ENCODE results near the gene EFNB3.

EFNB3 gene

DNA sequence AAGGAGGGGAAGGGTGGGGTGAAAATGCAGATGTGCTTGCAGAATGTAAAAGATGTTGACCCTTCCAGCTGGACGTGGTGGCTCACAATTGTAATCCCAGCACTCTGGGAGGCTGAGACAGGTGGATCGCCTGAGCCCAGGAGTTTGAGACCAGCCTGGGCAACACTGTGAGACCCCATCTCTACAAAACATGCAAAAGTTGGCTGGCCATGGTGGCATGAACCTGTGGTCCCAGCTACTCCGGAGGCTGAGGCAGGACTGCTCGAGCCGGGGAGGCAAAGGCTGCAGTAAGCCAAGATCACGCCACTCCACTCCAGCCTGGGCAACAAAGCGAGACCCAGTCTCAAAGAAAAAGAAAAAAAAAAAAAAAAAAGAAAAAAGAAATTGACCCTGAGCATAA is 36.5 kb upstream of the EFNB3 start:
- H3K4me1 ChIP-seq (ENCODE audit: control insufficient read depth in 2 of 2, insufficient read depth in 1 of 2, low read depth in 1 of 2, low read length in 2 of 2): no peaks in the 10 kb centered on the region
- no peak overlapping the region for H2AFZ ChIP-seq (ENCODE audit: low read length)
- peak overlapping the region; percentile 31 for H3K23ac ChIP-seq (ENCODE audit: low read depth, low read length, poor library complexity)
- H2BK120ac ChIP-seq (ENCODE audit: low read depth, low read length): no peak overlapping the region
- H2AK5ac ChIP-seq (ENCODE audit: low read depth, low read length): no peak overlapping the region
- peaks cover 34 to 87% of the 10 kb centered on the region in 2 donors for H3K36me3 ChIP-seq (replicated peaks in 1 of 2; ENCODE audit: control insufficient read depth in 2 of 2, insufficient read depth in 2 of 2, low read length in 2 of 2)
- H4K91ac ChIP-seq (ENCODE audit: low read depth, low read length, poor library complexity): no peak overlapping the region
- no peak overlapping the region for H2BK15ac ChIP-seq (ENCODE audit: low read length)
- no peak overlapping the region for H3K27ac ChIP-seq (replicated peaks; ENCODE audit: low read length)
- no peak overlapping the region for H3K9ac ChIP-seq (ENCODE audit: low read depth, low read length, poor library complexity)
- H4K8ac ChIP-seq (ENCODE audit: low read depth, low read length): no peak overlapping the region
- no peak overlapping the region for H3K18ac ChIP-seq (ENCODE audit: low read length)
- H3K4ac ChIP-seq (ENCODE audit: low read length): no peak overlapping the region
- no CpG with 5 or more reads among the region's 7 CpGs for WGBS, 2 donors (ENCODE audit: extremely low coverage in 2 of 2, insufficient read length in 2 of 2, insufficient replicate concordance in 1 of 2)
- no peak overlapping the region for H2BK12ac ChIP-seq (ENCODE audit: low read length)
- H3K4me2 ChIP-seq (ENCODE audit: insufficient read depth, low read length, poor library complexity, severe bottlenecking): no peak overlapping the region
- H3K27me3 ChIP-seq (ENCODE audit: control insufficient read depth in 3 of 3, insufficient read depth in 3 of 3, low read depth in 1 of 3, low read length in 3 of 3): no peaks in the 10 kb centered on the region
- no peak overlapping the region for H2BK5ac ChIP-seq (ENCODE audit: low read length)
- H3K9me3 ChIP-seq (replicated peaks in 1 of 2; ENCODE audit: control insufficient read depth in 2 of 2, insufficient read depth in 1 of 2, low read depth in 1 of 2, low read length in 2 of 2): peaks cover 3 to 5% of the 10 kb centered on the region in 2 donors
- no peak for DNase-seq (ENCODE audit: low spot score)
- no peak overlapping the region for H3K4me3 ChIP-seq (ENCODE audit: low read length in 2 of 2)
- no peaks in the 10 kb centered on the region for H3K79me1 ChIP-seq (ENCODE audit: low read depth, low read length)
- no peak overlapping the region for H3K14ac ChIP-seq (ENCODE audit: low read length)

- Histone ChIP-seq H2BK12ac (ENCODE audit: low read length) (no peak overlapping the region), H3K79me1 (ENCODE audit: low read depth, low read length) (peaks cover 4% of the 10 kb centered on the region), H3K4me2 (ENCODE audit: insufficient read depth, low read length, poor library complexity, severe bottlenecking) (no peak overlapping the region), H3K23ac (ENCODE audit: low read depth, low read length, poor library complexity) (no peak overlapping the region), H3K9ac (ENCODE audit: low read depth, low read length, poor library complexity) (no peak overlapping the region), H3K14ac (ENCODE audit: low read length) (no peak overlapping the region), H2AFZ (ENCODE audit: low read length) (no peak overlapping the region), H3K36me3 (replicated peaks in 1 of 2; ENCODE audit: control insufficient read depth in 2 of 2, insufficient read depth in 2 of 2, low read length in 2 of 2) (peaks cover 46 to 94% of the 10 kb centered on the region in 2 donors), H4K8ac (ENCODE audit: low read depth, low read length) (no peak overlapping the region), H2BK15ac (ENCODE audit: low read length) (no peak overlapping the region), H3K4me3 (ENCODE audit: low read length in 2 of 2) (no peak overlapping the region), H3K4me1 (ENCODE audit: control insufficient read depth in 2 of 2, insufficient read depth in 1 of 2, low read depth in 1 of 2, low read length in 2 of 2) (peaks cover 0 to 8% of the 10 kb centered on the region in 2 donors), H3K4ac (ENCODE audit: low read length) (no peak overlapping the region), H3K9me3 (replicated peaks in 1 of 2; ENCODE audit: control insufficient read depth in 2 of 2, insufficient read depth in 1 of 2, low read depth in 1 of 2, low read length in 2 of 2) (peaks cover 16 to 29% of the 10 kb centered on the region in 2 donors), H4K91ac (ENCODE audit: low read depth, low read length, poor library complexity) (no peak overlapping the region), H3K27me3 (ENCODE audit: control insufficient read depth in 3 of 3, insufficient read depth in 3 of 3, low read depth in 1 of 3, low read length in 3 of 3) (no peaks in the 10 kb centered on the region), H3K27ac (replicated peaks; ENCODE audit: low read length) (no peak overlapping the region), H2BK5ac (ENCODE audit: low read length) (no peak overlapping the region), H3K18ac (ENCODE audit: low read length) (no peak overlapping the region), H2AK5ac (ENCODE audit: low read depth, low read length) (no peak overlapping the region), H2BK120ac (ENCODE audit: low read depth, low read length) (no peak overlapping the region)
- no peak for DNase-seq (ENCODE audit: low spot score)
- no CpG with 5 or more reads among the region's 2 CpGs for WGBS, 2 donors (ENCODE audit: extremely low coverage in 2 of 2, insufficient read length in 2 of 2, insufficient replicate concordance in 1 of 2)
Measured at GRCh38 chr17:7673239-7673638, 31.8 kb upstream of the EFNB3 start.

- Histone ChIP-seq H3K27ac (replicated peaks; ENCODE audit: low read length) (no peak overlapping the region), H3K27me3 (ENCODE audit: control insufficient read depth in 3 of 3, insufficient read depth in 3 of 3, low read depth in 1 of 3, low read length in 3 of 3) (no peaks in the 10 kb centered on the region), H2BK120ac (ENCODE audit: low read depth, low read length) (no peak overlapping the region), H3K36me3 (replicated peaks in 1 of 2; ENCODE audit: control insufficient read depth in 2 of 2, insufficient read depth in 2 of 2, low read length in 2 of 2) (peaks cover 35 to 84% of the 10 kb centered on the region in 2 donors), H4K91ac (ENCODE audit: low read depth, low read length, poor library complexity) (no peak overlapping the region), H3K9me3 (replicated peaks in 1 of 2; ENCODE audit: control insufficient read depth in 2 of 2, insufficient read depth in 1 of 2, low read depth in 1 of 2, low read length in 2 of 2) (peaks cover 16 to 29% of the 10 kb centered on the region in 2 donors), H3K4me1 (ENCODE audit: control insufficient read depth in 2 of 2, insufficient read depth in 1 of 2, low read depth in 1 of 2, low read length in 2 of 2) (peaks cover 0 to 8% of the 10 kb centered on the region in 2 donors), H3K4me2 (ENCODE audit: insufficient read depth, low read length, poor library complexity, severe bottlenecking) (no peak overlapping the region), H3K79me1 (ENCODE audit: low read depth, low read length) (peaks cover 6% of the 10 kb centered on the region), H3K4me3 (ENCODE audit: low read length in 2 of 2) (no peak overlapping the region), H3K18ac (ENCODE audit: low read length) (no peak overlapping the region), H3K4ac (ENCODE audit: low read length) (no peak overlapping the region), H2AFZ (ENCODE audit: low read length) (no peak overlapping the region), H2AK5ac (ENCODE audit: low read depth, low read length) (no peak overlapping the region), H3K9ac (ENCODE audit: low read depth, low read length, poor library complexity) (no peak overlapping the region), H2BK5ac (ENCODE audit: low read length) (no peak overlapping the region), H2BK12ac (ENCODE audit: low read length) (no peak overlapping the region), H3K14ac (ENCODE audit: low read length) (no peak overlapping the region), H4K8ac (ENCODE audit: low read depth, low read length) (no peak overlapping the region), H3K23ac (ENCODE audit: low read depth, low read length, poor library complexity) (no peak overlapping the region), H2BK15ac (ENCODE audit: low read length) (no peak overlapping the region)
- no peak for DNase-seq (ENCODE audit: low spot score)
- WGBS, 2 donors (ENCODE audit: extremely low coverage in 2 of 2, insufficient read length in 2 of 2, insufficient replicate concordance in 1 of 2): no CpG with 5 or more reads among the region's 14 CpGs
Measured at GRCh38 chr17:7674934-7675333, 30.1 kb upstream of the EFNB3 start.

GRCh38 chr17:7676533-7676932 is 28.5 kb upstream of the EFNB3 start:
- no peak overlapping the region for H3K23ac ChIP-seq (ENCODE audit: low read depth, low read length, poor library complexity)

More at GRCh38 chr17:7676533-7676932, 28.5 kb upstream of the EFNB3 start:
- peaks cover 29 to 72% of the 10 kb centered on the region in 2 donors for H3K36me3 ChIP-seq (replicated peaks in 1 of 2; ENCODE audit: control insufficient read depth in 2 of 2, insufficient read depth in 2 of 2, low read length in 2 of 2)
- no peak overlapping the region for H2BK12ac ChIP-seq (ENCODE audit: low read length)
- no peak overlapping the region for H3K14ac ChIP-seq (ENCODE audit: low read length)
- H3K9me3 ChIP-seq (replicated peaks in 1 of 2; ENCODE audit: control insufficient read depth in 2 of 2, insufficient read depth in 1 of 2, low read depth in 1 of 2, low read length in 2 of 2): peaks cover 16 to 29% of the 10 kb centered on the region in 2 donors
- H3K4me2 ChIP-seq (ENCODE audit: insufficient read depth, low read length, poor library complexity, severe bottlenecking): no peak overlapping the region
- H2BK5ac ChIP-seq (ENCODE audit: low read length): no peak overlapping the region
- H2BK120ac ChIP-seq (ENCODE audit: low read depth, low read length): no peak overlapping the region
- H4K8ac ChIP-seq (ENCODE audit: low read depth, low read length): no peak overlapping the region
- no peak for DNase-seq (ENCODE audit: low spot score)
- H3K18ac ChIP-seq (ENCODE audit: low read length): no peak overlapping the region
- H2BK15ac ChIP-seq (ENCODE audit: low read length): no peak overlapping the region
- WGBS, 2 donors (ENCODE audit: extremely low coverage in 2 of 2, insufficient read length in 2 of 2, insufficient replicate concordance in 1 of 2): no CpG with 5 or more reads among the region's 5 CpGs
- no peak overlapping the region for H3K4ac ChIP-seq (ENCODE audit: low read length)
- H3K27ac ChIP-seq (replicated peaks; ENCODE audit: low read length): no peak overlapping the region
- no peak overlapping the region for H3K9ac ChIP-seq (ENCODE audit: low read depth, low read length, poor library complexity)
- H3K79me1 ChIP-seq (ENCODE audit: low read depth, low read length): peaks cover 6% of the 10 kb centered on the region
- H2AFZ ChIP-seq (ENCODE audit: low read length): no peak overlapping the region
- H3K4me1 ChIP-seq (ENCODE audit: control insufficient read depth in 2 of 2, insufficient read depth in 1 of 2, low read depth in 1 of 2, low read length in 2 of 2): peaks cover 0 to 8% of the 10 kb centered on the region in 2 donors
- no peaks in the 10 kb centered on the region for H3K27me3 ChIP-seq (ENCODE audit: control insufficient read depth in 3 of 3, insufficient read depth in 3 of 3, low read depth in 1 of 3, low read length in 3 of 3)
- no peak overlapping the region for H4K91ac ChIP-seq (ENCODE audit: low read depth, low read length, poor library complexity)
- no peak overlapping the region for H3K4me3 ChIP-seq (ENCODE audit: low read length in 2 of 2)
- no peak overlapping the region for H2AK5ac ChIP-seq (ENCODE audit: low read depth, low read length)

Data from neuronal stem cell (in vitro differentiated cells).